ENCODE results near the gene LSM2. TPM values are rescaled to one million over a fixed set of nuclear protein-coding genes. Genes with fewer than 3 reads are reported as not detected.
"Not testable (repeated sequence)": the region's sequence is repeated elsewhere in the genome, so short reads cannot be mapped to it uniquely, and the experiment has no call there.

LSM2 gene
- polyA plus RNA-seq, 3 donors, result 26.0 to 41.0 (median 40.0) TPM

DNA sequence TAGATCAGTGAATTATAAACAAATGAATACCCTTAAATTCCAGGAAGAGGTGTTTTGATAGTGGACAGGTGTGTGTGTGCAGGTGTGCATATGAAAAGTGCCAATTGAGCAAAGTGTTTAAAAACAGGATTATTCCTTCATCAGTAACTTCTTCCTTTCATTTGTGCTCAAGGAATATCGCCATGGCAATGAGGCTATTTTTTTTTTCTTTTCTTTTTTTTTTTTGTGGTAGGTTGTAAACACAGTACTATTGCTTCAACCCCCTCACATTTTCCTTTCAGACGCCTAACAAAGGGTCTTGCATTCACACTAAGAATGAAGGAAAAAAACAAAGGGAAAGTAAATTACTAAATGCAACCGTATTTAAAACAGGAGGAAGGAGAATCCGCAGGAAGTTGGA, 18.8 kb upstream of the LSM2 start:
- Mint-ChIP-seq H3K27me3 (ENCODE audit: low read depth in 3 of 3) (peaks cover 0 to 2% (median 0%) of the 10 kb centered on the region in 3 donors), H3K4me1 (peaks cover 58% of the 10 kb centered on the region), H3K27ac (peak overlapping the region in 1 of 7 donors; percentile 97), H3K4me3 (no peak overlapping the region), H3K36me3 (no peaks in the 10 kb centered on the region), H3K9me3 (peaks cover 0 to 2% (median 0%) of the 10 kb centered on the region in 7 donors)
- no peak overlapping the region for H3K9ac ChIP-seq (ENCODE audit: insufficient read depth, low read length, poor library complexity, severe bottlenecking)
- intact Hi-C loops (cut with micrococcal nuclease), result no loop called here
- peaks cover 58 to 69% of the 10 kb centered on the region in 2 donors for H3K4me1 ChIP-seq (ENCODE audit: control insufficient read depth in 1 of 2, insufficient read depth in 2 of 2, low read length in 2 of 2)
- DNase-seq, result no peak
- peaks cover 36% of the 10 kb centered on the region for H3K79me2 ChIP-seq (ENCODE audit: insufficient read depth, low read length)
- H4K20me1 ChIP-seq (ENCODE audit: insufficient read depth, low read length), result peaks cover 4% of the 10 kb centered on the region
- H3K27me3 ChIP-seq (ENCODE audit: control insufficient read depth in 2 of 2, insufficient read depth in 2 of 2, low read length in 2 of 2), result no peaks in the 10 kb centered on the region
- no CpG with 5 or more reads among the region's 4 CpGs for WGBS (ENCODE audit: insufficient coverage)
- no peak overlapping the region for H3K4me3 ChIP-seq (replicated peaks in 1 of 3; ENCODE audit: low read depth in 2 of 3, low read length in 3 of 3)
- no peaks in the 10 kb centered on the region for H3K36me3 ChIP-seq (replicated peaks in 1 of 2; ENCODE audit: control insufficient read depth in 1 of 2, insufficient read depth in 2 of 2, low read length in 2 of 2)
- H3K27ac ChIP-seq (ENCODE audit: low read depth in 1 of 2, low read length in 2 of 2), result no peak overlapping the region
- H3K9me3 ChIP-seq (replicated peaks in 1 of 2; ENCODE audit: control insufficient read depth in 1 of 2, insufficient read depth in 1 of 2, low read length in 2 of 2), result no peaks in the 10 kb centered on the region
- no peak overlapping the region for H2AFZ ChIP-seq (ENCODE audit: insufficient read depth, low read depth, low read length, poor library complexity, severe bottlenecking)
- TF ChIP-seq, protein P1, sequence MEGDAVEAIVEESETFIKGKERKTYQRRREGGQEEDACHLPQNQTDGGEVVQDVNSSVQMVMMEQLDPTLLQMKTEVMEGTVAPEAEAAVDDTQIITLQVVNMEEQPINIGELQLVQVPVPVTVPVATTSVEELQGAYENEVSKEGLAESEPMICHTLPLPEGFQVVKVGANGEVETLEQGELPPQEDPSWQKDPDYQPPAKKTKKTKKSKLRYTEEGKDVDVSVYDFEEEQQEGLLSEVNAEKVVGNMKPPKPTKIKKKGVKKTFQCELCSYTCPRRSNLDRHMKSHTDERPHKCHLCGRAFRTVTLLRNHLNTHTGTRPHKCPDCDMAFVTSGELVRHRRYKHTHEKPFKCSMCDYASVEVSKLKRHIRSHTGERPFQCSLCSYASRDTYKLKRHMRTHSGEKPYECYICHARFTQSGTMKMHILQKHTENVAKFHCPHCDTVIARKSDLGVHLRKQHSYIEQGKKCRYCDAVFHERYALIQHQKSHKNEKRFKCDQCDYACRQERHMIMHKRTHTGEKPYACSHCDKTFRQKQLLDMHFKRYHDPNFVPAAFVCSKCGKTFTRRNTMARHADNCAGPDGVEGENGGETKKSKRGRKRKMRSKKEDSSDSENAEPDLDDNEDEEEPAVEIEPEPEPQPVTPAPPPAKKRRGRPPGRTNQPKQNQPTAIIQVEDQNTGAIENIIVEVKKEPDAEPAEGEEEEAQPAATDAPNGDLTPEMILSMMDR (IDR thresholded peaks at IDR 0.05), result no peak
- no peak overlapping the region for H3K4me2 ChIP-seq (replicated peaks; ENCODE audit: extremely low read depth, low read length, poor library complexity, severe bottlenecking)

- H3K27me3 Mint-ChIP-seq (ENCODE audit: low read depth in 3 of 3); intact Hi-C loops (cut with micrococcal nuclease); H4K20me1 ChIP-seq (ENCODE audit: insufficient read depth, low read length); H3K27me3 ChIP-seq (ENCODE audit: control insufficient read depth in 2 of 2, insufficient read depth in 2 of 2, low read length in 2 of 2); H3K9me3 Mint-ChIP-seq; H3K36me3 ChIP-seq (replicated peaks in 1 of 2; ENCODE audit: control insufficient read depth in 1 of 2, insufficient read depth in 2 of 2, low read length in 2 of 2); H3K9me3 ChIP-seq (replicated peaks in 1 of 2; ENCODE audit: control insufficient read depth in 1 of 2, insufficient read depth in 1 of 2, low read length in 2 of 2); H3K9ac ChIP-seq (ENCODE audit: insufficient read depth, low read length, poor library complexity, severe bottlenecking); H3K36me3 Mint-ChIP-seq: not testable (repeated sequence)
- WGBS (ENCODE audit: insufficient coverage), result no CpG with 5 or more reads among the region's 9 CpGs
- Mint-ChIP-seq H3K4me3 (peak overlapping the region; percentile 56 to 80), H3K4me1 (peaks cover 67% of the 10 kb centered on the region), H3K27ac (peak overlapping the region; percentile 84 to 91 (median 87))
- Histone ChIP-seq H3K4me1 (ENCODE audit: control insufficient read depth in 1 of 2, insufficient read depth in 2 of 2, low read length in 2 of 2) (peaks cover 65 to 77% of the 10 kb centered on the region in 2 donors), H3K27ac (ENCODE audit: low read depth in 1 of 2, low read length in 2 of 2) (peak overlapping the region; percentile 37 to 43), H2AFZ (ENCODE audit: insufficient read depth, low read depth, low read length, poor library complexity, severe bottlenecking) (peak overlapping the region; percentile 4), H3K79me2 (ENCODE audit: insufficient read depth, low read length) (peaks cover 43% of the 10 kb centered on the region), H3K4me3 (replicated peaks in 1 of 3; ENCODE audit: low read depth in 2 of 3, low read length in 3 of 3) (peak overlapping the region in 1 of 3 experiments; percentile 33), H3K4me2 (replicated peaks; ENCODE audit: extremely low read depth, low read length, poor library complexity, severe bottlenecking) (peak overlapping the region; percentile 98)
- peak in 2 of 3 donors; percentile 31 to 46 for DNase-seq
Measured at GRCh38 chr6:31823592-31824196, 16.9 kb upstream of the LSM2 start.

Measured in CD14-positive monocyte (primary cell).